Muscle of leg (tissue), 11 donors: ENCODE data around the gene HPS3. TPM values are rescaled to one million over a fixed set of nuclear protein-coding genes. Genes with fewer than 3 reads are reported as not detected.

Experiments used
- DNase-seq: peaks from one replicate; pipeline ENCODE4 v3.0.0; 2013
- H3K27ac ChIP-seq: one replicate; pipeline ENCODE4 v1.5.1; 2013; ENCODE audit warnings: mild to moderate bottlenecking, low read length, control low read depth
- H3K27me3 ChIP-seq: one replicate; pipeline ENCODE4 v1.6.1; 2013; ENCODE audit warnings: low read length; ENCODE audit not compliant: control insufficient read depth, insufficient read depth
- H3K36me3 ChIP-seq: one replicate; pipeline ENCODE4 v1.6.1; 2013; ENCODE audit warnings: low read length; ENCODE audit not compliant: control insufficient read depth, insufficient read depth
- H3K4me1 ChIP-seq: one replicate; pipeline ENCODE4 v1.6.1; 2013; ENCODE audit warnings: low read length; ENCODE audit not compliant: control insufficient read depth, insufficient read depth
- H3K4me3 ChIP-seq: one replicate; pipeline ENCODE4 v1.5.1; 2013; ENCODE audit warnings: low read length, control low read depth
- H3K9me3 ChIP-seq: replicated peaks from 2 replicates; pipeline ENCODE4 v1.6.1; 2013; ENCODE audit warnings: low read depth, low read length; ENCODE audit not compliant: control insufficient read depth
- WGBS: methylation state at CpG from one replicate; pipeline ENCODE4 v1.1.5; 2013; ENCODE audit warnings: missing lambda C conversion rate; ENCODE audit not compliant: insufficient coverage; 5-methylcytosine and 5-hydroxymethylcytosine counted together
- polyA plus RNA-seq, 8 donors: library from polyadenylated mRNA; unstranded; fragments of 120-200 nt; gene quantifications; one replicate each; pipeline versions ENCODE4 v1.2.1 to v1.2.3, GENCODE V29; 2013; ENCODE audit warnings: inconsistent platforms in 1 of 8, low replicate concordance in 1 of 8; ENCODE audit not compliant: insufficient read length in 8 of 8, insufficient read depth in 1 of 8
- total RNA-seq: library from RNA; stranded (reverse); fragments of 120-200 nt; gene quantifications from one replicate; pipeline ENCODE4 v1.2.4, GENCODE V29; 2013

Gene HPS3
- total and polyA plus RNA-seq, 9 donors = 10.7 to 13.6 (median 11.9) TPM

- no peak for DNase-seq
- Histone ChIP-seq H3K4me1 (no peaks in the 10 kb centered on the region), H3K27me3 (no peaks in the 10 kb centered on the region), H3K27ac (no peak overlapping the region), H3K9me3 (no peaks in the 10 kb centered on the region), H3K36me3 (no peaks in the 10 kb centered on the region), H3K4me3 (no peak overlapping the region)
- WGBS = 78% methylated on average over 9 of the region's 9 CpGs
Measured at GRCh38 chr3:149118724-149119123, 10.7 kb upstream of the HPS3 start.

DNA sequence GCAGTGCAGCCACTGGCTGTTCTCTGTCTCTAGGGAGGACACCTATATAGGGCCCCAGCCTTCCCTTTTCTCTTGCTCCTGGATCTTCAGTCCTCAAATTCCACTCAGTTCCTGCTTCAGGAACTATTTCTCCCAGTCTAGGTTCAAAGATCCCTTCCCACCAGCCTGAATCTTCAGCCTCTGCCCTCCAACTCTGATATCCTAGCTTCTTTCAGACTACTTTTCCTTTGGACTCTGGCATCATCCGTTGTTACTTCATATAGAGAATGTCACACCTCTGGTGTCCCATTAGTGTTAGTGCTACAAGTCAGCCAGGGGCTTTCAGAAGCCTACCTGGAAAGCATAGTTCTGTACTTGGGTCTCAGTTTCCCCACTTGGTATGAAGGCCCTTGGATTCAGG lies 10.0 kb upstream of the HPS3 start:
- Histone ChIP-seq H3K27ac (no peak overlapping the region), H3K4me3 (no peak overlapping the region), H3K36me3 (no peaks in the 10 kb centered on the region), H3K27me3 (no peaks in the 10 kb centered on the region), H3K9me3 (no peaks in the 10 kb centered on the region), H3K4me1 (no peaks in the 10 kb centered on the region)
- no peak for DNase-seq
- whole genome bisulfite sequencing = no CpG with 5 or more reads among the region's 1 CpG

DNA sequence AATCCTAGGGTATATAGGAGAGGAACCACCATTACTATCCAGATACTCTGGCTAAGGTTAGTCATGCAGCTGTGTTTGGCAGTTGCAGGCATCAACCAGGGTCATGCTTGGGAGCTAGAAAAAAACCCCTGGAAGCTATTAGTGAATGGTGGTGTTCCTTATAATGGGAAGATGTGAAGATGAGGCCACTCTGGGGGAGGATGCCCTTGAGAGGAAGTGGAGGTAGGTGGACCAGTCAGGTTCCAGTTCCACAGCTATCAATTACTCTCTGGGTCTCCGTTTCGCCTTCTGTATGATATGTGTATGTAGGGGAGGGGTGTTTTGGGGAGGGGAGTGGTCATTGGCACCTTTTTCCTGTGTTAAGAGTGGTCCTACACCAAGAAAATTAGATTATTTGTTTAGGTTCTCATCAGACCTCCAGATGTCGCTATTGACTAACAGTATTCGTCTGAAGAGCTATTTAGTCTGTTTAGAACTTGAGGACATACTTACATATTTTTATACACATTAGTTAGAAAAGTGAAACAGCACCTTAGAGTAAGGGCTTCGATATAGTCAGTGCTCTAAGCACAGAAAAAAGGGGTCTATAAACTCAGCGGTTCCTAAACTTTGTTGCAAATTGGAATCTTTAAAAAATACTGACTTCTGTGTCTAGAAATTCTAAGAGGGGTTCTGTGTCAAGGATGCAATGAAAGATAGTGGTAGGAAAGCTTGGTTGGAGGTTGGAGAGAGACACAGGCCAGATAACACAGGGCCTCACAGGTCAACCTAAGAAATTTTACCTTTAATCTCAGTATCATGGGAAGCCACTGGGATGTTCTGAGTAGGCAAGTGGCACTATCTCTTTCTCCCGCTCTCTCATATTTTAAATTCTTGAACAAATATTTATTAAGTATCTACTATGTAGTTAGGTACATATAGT lies 9.1 kb upstream of the HPS3 start:
- DNase-seq = peak; percentile 76
- WGBS = 13% methylated on average over 1 of the region's 7 CpGs

GRCh38 chr3:149122721-149123578 lies 6.5 kb upstream of the HPS3 start:
- Histone ChIP-seq H3K4me1 (no peaks in the 10 kb centered on the region), H3K36me3 (no peaks in the 10 kb centered on the region), H3K27ac (no peak overlapping the region), H3K9me3 (no peaks in the 10 kb centered on the region), H3K27me3 (peaks cover 2% of the 10 kb centered on the region), H3K4me3 (no peak overlapping the region)
- no peak for DNase-seq
- WGBS = no CpG with 5 or more reads among the region's 4 CpGs

More for the DNA sequence above, 9.1 kb upstream of the HPS3 start:
- no peaks in the 10 kb centered on the region for H3K4me1 ChIP-seq
- H3K9me3 ChIP-seq = no peaks in the 10 kb centered on the region
- no peaks in the 10 kb centered on the region for H3K27me3 ChIP-seq
- H3K4me3 ChIP-seq = no peak overlapping the region
- no peaks in the 10 kb centered on the region for H3K36me3 ChIP-seq
- H3K27ac ChIP-seq = no peak overlapping the region

- no peaks in the 10 kb centered on the region for H3K9me3 ChIP-seq
- H3K36me3 ChIP-seq = no peaks in the 10 kb centered on the region
- peaks cover 5% of the 10 kb centered on the region for H3K4me1 ChIP-seq
- H3K27me3 ChIP-seq = peaks cover 2% of the 10 kb centered on the region
- WGBS = 0% methylated on average over 1 of the region's 4 CpGs
- peak; percentile 33 for DNase-seq
- peak overlapping the region; percentile 70 for H3K27ac ChIP-seq
- peak overlapping the region; percentile 94 for H3K4me3 ChIP-seq
Measured at GRCh38 chr3:149128821-149129220, 617 bp upstream of the HPS3 start.

DNA sequence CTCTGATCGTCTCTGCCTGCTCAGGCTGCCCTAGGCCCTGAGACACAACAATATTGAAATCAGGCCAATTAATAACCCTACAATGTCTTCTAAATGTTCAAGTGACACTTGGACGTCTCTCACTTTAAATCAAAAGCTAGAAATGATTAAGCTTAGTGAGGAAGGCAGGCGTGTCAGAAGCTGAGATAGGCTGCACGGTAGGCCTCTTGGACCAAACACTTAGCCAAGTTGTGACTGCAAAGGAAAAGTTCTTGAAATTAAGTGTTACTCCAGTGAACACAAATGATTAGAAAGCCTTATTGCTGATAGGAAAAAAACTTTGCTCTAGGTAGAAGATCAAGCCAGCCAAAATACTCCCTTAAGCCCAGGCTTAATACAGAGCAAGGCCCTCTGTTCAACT lies 2.2 kb downstream of the HPS3 start:
- Histone ChIP-seq H3K27me3 (no peaks in the 10 kb centered on the region), H3K36me3 (no peaks in the 10 kb centered on the region), H3K27ac (no peak overlapping the region), H3K4me3 (no peak overlapping the region), H3K4me1 (peaks cover 5% of the 10 kb centered on the region), H3K9me3 (no peaks in the 10 kb centered on the region)
- WGBS = 52% methylated on average over 2 of the region's 4 CpGs
- no peak for DNase-seq

- Histone ChIP-seq H3K9me3 (no peaks in the 10 kb centered on the region), H3K36me3 (no peaks in the 10 kb centered on the region), H3K27me3 (no peaks in the 10 kb centered on the region), H3K4me3 (no peak overlapping the region), H3K4me1 (peaks cover 5% of the 10 kb centered on the region), H3K27ac (no peak overlapping the region)
- WGBS = 72% methylated on average over 2 of the region's 3 CpGs
- DNase-seq = no peak
Measured at GRCh38 chr3:149134575-149134974, 5.1 kb downstream of the HPS3 start.

DNA sequence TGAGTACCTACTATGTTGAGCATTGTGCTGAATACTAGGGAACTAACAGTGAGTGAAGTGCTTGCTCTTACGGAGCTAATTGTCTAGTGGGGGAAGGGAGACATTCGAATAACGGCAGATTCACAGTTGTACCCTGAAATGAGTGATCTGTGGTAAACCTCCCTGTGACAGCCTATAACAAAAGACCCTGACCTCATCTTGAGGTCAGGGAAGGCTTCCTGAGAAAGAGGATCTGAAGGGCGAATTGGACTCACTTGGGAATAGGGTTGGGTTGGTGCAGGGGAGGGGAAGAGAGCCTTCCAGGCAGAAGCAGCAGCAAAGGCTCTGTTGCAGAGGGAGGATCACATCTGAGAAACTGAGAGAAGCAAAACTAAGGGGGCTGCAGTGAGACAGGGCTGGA lies 13.2 kb downstream of the HPS3 start:
- no peak overlapping the region for H3K27ac ChIP-seq
- peaks cover 22% of the 10 kb centered on the region for H3K36me3 ChIP-seq
- no peaks in the 10 kb centered on the region for H3K4me1 ChIP-seq
- H3K27me3 ChIP-seq = no peaks in the 10 kb centered on the region
- DNase-seq = no peak
- no peak overlapping the region for H3K4me3 ChIP-seq
- 85% methylated on average over 1 of the region's 4 CpGs for WGBS
- H3K9me3 ChIP-seq = no peaks in the 10 kb centered on the region

GRCh38 chr3:149145356-149145755 lies 15.9 kb downstream of the HPS3 start:
- H3K27ac ChIP-seq = no peak overlapping the region
- DNase-seq = no peak
- peaks cover 27% of the 10 kb centered on the region for H3K36me3 ChIP-seq
- H3K4me3 ChIP-seq = no peak overlapping the region
- H3K4me1 ChIP-seq = no peaks in the 10 kb centered on the region
- H3K9me3 ChIP-seq = no peaks in the 10 kb centered on the region
- no peaks in the 10 kb centered on the region for H3K27me3 ChIP-seq
- whole genome bisulfite sequencing = 93% methylated on average over 2 of the region's 2 CpGs

GRCh38 chr3:149145974-149146373 lies 16.5 kb downstream of the HPS3 start:
- H3K36me3 ChIP-seq = peaks cover 28% of the 10 kb centered on the region
- H3K27me3 ChIP-seq = no peaks in the 10 kb centered on the region
- H3K4me3 ChIP-seq = no peak overlapping the region
- H3K9me3 ChIP-seq = no peaks in the 10 kb centered on the region
- no peaks in the 10 kb centered on the region for H3K4me1 ChIP-seq
- WGBS = 80% methylated on average over 1 of the region's 1 CpG
- H3K27ac ChIP-seq = no peak overlapping the region
- peak; percentile 44 for DNase-seq
